Measurements from ENCODE around the gene LPP. TPM values are rescaled to one million over a fixed set of nuclear protein-coding genes. Genes with fewer than 3 reads are reported as not detected.

LPP gene
- total RNA-seq, 1 donor from 2014 or later, result 222 TPM

DNA sequence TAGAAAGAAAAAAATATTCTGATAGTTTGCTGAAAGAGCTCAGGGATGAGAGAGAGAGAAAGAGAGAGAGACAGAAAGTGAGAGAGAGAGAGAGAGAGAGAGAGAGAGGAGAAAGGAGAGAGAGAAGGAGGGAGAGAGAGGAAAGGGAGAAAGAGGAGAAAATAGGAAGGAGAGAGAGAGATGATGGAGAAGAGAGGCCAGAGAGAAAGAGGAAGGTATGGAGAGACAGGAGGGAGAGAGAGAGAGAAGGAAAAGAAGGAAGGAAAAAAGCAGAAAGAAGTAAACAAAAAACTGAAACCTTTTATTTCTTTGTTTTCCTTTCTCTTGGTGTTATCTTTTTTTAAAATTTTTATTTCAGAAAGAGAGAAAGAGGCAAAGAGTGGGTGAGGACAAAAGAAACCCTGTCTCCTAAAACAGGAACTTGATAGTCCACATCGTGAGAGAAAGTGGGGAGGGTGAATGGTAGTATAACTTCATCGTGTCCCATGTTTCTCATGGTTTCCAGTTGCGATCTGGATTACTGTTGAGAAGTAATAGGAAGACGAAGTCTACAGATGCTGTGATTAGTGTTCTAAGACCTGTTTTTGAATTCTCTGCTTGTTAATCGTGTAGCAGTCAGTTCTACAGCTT lies 279.7 kb downstream of the LPP start:
- peaks cover 37% of the 10 kb centered on the region for H4K20me1 ChIP-seq (ENCODE audit: insufficient read depth, low read length)
- DNase-seq (ENCODE audit: low read depth) (no peak), FAIRE-seq (peak; percentile 29)
- Mint-ChIP-seq H3K4me3 (ENCODE audit: unreplicated experiment) (peak overlapping the region; percentile 50), H3K36me3 (ENCODE audit: low read depth, unreplicated experiment) (peaks cover 6% of the 10 kb centered on the region), H3K27me3 (ENCODE audit: low read depth, unreplicated experiment) (no peaks in the 10 kb centered on the region), H3K9me3 (ENCODE audit: unreplicated experiment) (no peaks in the 10 kb centered on the region), H3K4me1 (ENCODE audit: low read depth, unreplicated experiment) (peaks cover 19% of the 10 kb centered on the region), H3K27ac (ENCODE audit: unreplicated experiment) (peak overlapping the region; percentile 34)
- H3K4me3 ChIP-seq (ENCODE audit: insufficient read depth, low read depth, low read length), result no peak overlapping the region
- H3K4me2 ChIP-seq (ENCODE audit: low read length), result peak overlapping the region; percentile 14
- H2AFZ ChIP-seq (ENCODE audit: low read depth, low read length), result no peak overlapping the region
- no peaks in the 10 kb centered on the region for H3K9me3 ChIP-seq (ENCODE audit: insufficient read depth, low read depth, low read length)
- H3K27ac ChIP-seq (ENCODE audit: low read depth, low read length), result no peak overlapping the region
- peaks cover 20% of the 10 kb centered on the region for H3K4me1 ChIP-seq (ENCODE audit: insufficient read depth, low read length)
- no peak overlapping the region for H3K9ac ChIP-seq (ENCODE audit: low read length)
- no peaks in the 10 kb centered on the region for H3K27me3 ChIP-seq (ENCODE audit: insufficient read depth, low read length)
- H3K79me2 ChIP-seq (ENCODE audit: insufficient read depth, low read length), result peaks cover 73% of the 10 kb centered on the region
- H3K36me3 ChIP-seq (ENCODE audit: insufficient read depth, low read length), result no peaks in the 10 kb centered on the region
- TF ChIP-seq, protein P1, sequence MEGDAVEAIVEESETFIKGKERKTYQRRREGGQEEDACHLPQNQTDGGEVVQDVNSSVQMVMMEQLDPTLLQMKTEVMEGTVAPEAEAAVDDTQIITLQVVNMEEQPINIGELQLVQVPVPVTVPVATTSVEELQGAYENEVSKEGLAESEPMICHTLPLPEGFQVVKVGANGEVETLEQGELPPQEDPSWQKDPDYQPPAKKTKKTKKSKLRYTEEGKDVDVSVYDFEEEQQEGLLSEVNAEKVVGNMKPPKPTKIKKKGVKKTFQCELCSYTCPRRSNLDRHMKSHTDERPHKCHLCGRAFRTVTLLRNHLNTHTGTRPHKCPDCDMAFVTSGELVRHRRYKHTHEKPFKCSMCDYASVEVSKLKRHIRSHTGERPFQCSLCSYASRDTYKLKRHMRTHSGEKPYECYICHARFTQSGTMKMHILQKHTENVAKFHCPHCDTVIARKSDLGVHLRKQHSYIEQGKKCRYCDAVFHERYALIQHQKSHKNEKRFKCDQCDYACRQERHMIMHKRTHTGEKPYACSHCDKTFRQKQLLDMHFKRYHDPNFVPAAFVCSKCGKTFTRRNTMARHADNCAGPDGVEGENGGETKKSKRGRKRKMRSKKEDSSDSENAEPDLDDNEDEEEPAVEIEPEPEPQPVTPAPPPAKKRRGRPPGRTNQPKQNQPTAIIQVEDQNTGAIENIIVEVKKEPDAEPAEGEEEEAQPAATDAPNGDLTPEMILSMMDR (IDR thresholded peaks at IDR 0.05; ENCODE audit: insufficient read depth, low read depth, low read length), result no peak
- TF ChIP-seq EZH2 (IDR thresholded peaks at IDR 0.05; ENCODE audit: insufficient read depth, low read length), result no peak

DNA sequence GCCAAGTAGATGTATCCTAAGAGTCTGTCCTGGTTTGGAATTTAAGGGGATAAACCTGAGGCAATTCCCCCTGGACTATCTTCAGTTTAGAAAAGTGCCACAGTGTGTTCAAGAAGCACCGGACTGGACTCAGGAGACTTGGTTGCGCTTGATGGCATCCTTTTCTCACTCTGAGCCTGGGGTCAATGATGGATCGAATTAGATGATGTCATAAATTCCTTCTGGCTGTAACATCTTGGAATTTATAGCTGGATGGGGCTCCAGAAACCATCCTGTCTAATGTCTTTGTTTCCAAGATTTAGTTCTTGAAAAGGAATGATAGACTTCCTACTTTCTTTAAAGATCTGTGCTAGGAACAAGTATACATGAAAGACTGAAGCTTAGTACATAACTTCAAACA lies 280.6 kb downstream of the LPP start:
- no peak for TF ChIP-seq EZH2 (IDR thresholded peaks at IDR 0.05; ENCODE audit: insufficient read depth, low read length)
- TF ChIP-seq, protein P1 (IDR thresholded peaks at IDR 0.05; ENCODE audit: insufficient read depth, low read depth, low read length), result no peak
- H3K9ac ChIP-seq (ENCODE audit: low read length), result no peak overlapping the region
- peaks cover 35% of the 10 kb centered on the region for H4K20me1 ChIP-seq (ENCODE audit: insufficient read depth, low read length)
- H3K27ac Mint-ChIP-seq (ENCODE audit: unreplicated experiment), result no peak overlapping the region
- H3K27me3 ChIP-seq (ENCODE audit: insufficient read depth, low read length), result no peaks in the 10 kb centered on the region
- H3K36me3 Mint-ChIP-seq (ENCODE audit: low read depth, unreplicated experiment), result peaks cover 6% of the 10 kb centered on the region
- no peaks in the 10 kb centered on the region for H3K9me3 ChIP-seq (ENCODE audit: insufficient read depth, low read depth, low read length)
- H3K4me3 ChIP-seq (ENCODE audit: insufficient read depth, low read depth, low read length), result no peak overlapping the region
- peak; percentile 66 for FAIRE-seq
- peaks cover 73% of the 10 kb centered on the region for H3K79me2 ChIP-seq (ENCODE audit: insufficient read depth, low read length)
- H3K27me3 Mint-ChIP-seq (ENCODE audit: low read depth, unreplicated experiment), result no peaks in the 10 kb centered on the region
- H2AFZ ChIP-seq (ENCODE audit: low read depth, low read length), result no peak overlapping the region
- peak overlapping the region; percentile 9 for H3K4me2 ChIP-seq (ENCODE audit: low read length)
- peak overlapping the region; percentile 28 for H3K27ac ChIP-seq (ENCODE audit: low read depth, low read length)
- DNase-seq (ENCODE audit: low read depth), result peak; percentile 61
- H3K9me3 Mint-ChIP-seq (ENCODE audit: unreplicated experiment), result no peaks in the 10 kb centered on the region
- peaks cover 24% of the 10 kb centered on the region for H3K4me1 Mint-ChIP-seq (ENCODE audit: low read depth, unreplicated experiment)
- H3K36me3 ChIP-seq (ENCODE audit: insufficient read depth, low read length), result no peaks in the 10 kb centered on the region
- peaks cover 23% of the 10 kb centered on the region for H3K4me1 ChIP-seq (ENCODE audit: insufficient read depth, low read length)
- H3K4me3 Mint-ChIP-seq (ENCODE audit: unreplicated experiment), result no peak overlapping the region

DNA sequence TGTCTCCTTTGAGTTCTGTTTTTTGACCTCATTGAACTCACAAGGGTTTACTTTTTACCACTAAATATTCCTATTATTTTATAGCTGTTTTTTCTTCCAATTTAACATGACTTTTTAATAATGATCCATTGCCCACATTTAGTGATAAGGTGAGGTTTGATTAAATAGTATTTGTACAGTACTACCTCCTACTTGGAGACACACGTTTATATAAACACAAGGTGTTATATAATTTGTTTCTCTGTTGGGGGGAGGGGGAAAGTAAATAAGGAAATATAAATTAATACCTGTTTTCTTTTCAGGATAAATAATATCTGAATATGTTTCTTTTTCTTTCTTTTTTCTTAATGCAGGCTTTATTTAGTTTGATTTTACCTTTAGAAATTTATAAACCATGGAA lies 281.3 kb downstream of the LPP start:
- no peaks in the 10 kb centered on the region for H3K9me3 ChIP-seq (ENCODE audit: insufficient read depth, low read depth, low read length)
- TF ChIP-seq, protein P1 (IDR thresholded peaks at IDR 0.05; ENCODE audit: insufficient read depth, low read depth, low read length), result no peak
- TF ChIP-seq EZH2 (IDR thresholded peaks at IDR 0.05; ENCODE audit: insufficient read depth, low read length), result no peak
- peaks cover 6% of the 10 kb centered on the region for H3K36me3 Mint-ChIP-seq (ENCODE audit: low read depth, unreplicated experiment)

More for the DNA sequence above, 281.3 kb downstream of the LPP start:
- Histone ChIP-seq H3K4me2 (ENCODE audit: low read length) (no peak overlapping the region), H3K4me1 (ENCODE audit: insufficient read depth, low read length) (peaks cover 23% of the 10 kb centered on the region), H3K4me3 (ENCODE audit: insufficient read depth, low read depth, low read length) (no peak overlapping the region), H3K9ac (ENCODE audit: low read length) (no peak overlapping the region), H3K79me2 (ENCODE audit: insufficient read depth, low read length) (peaks cover 77% of the 10 kb centered on the region), H3K27ac (ENCODE audit: low read depth, low read length) (peak overlapping the region; percentile 28), H3K36me3 (ENCODE audit: insufficient read depth, low read length) (no peaks in the 10 kb centered on the region), H4K20me1 (ENCODE audit: insufficient read depth, low read length) (peaks cover 33% of the 10 kb centered on the region), H2AFZ (ENCODE audit: low read depth, low read length) (no peak overlapping the region), H3K27me3 (ENCODE audit: insufficient read depth, low read length) (no peaks in the 10 kb centered on the region)
- Mint-ChIP-seq H3K4me1 (ENCODE audit: low read depth, unreplicated experiment) (peaks cover 28% of the 10 kb centered on the region), H3K27ac (ENCODE audit: unreplicated experiment) (peak overlapping the region; percentile 21), H3K9me3 (ENCODE audit: unreplicated experiment) (no peaks in the 10 kb centered on the region), H3K27me3 (ENCODE audit: low read depth, unreplicated experiment) (no peaks in the 10 kb centered on the region), H3K4me3 (ENCODE audit: unreplicated experiment) (no peak overlapping the region)
- no peak for FAIRE-seq
- DNase-seq (ENCODE audit: low read depth), result no peak
